ENCODE data around the gene MAN2A1. TPM values are rescaled to one million over a fixed set of nuclear protein-coding genes. Genes with fewer than 3 reads are reported as not detected.

The MAN2A1 gene
- total RNA-seq, 1 experiment from 2014 or later, result 78.0 TPM

GRCh38 chr5:109767184-109767995 is 77.7 kb downstream of the MAN2A1 start:
- Mint-ChIP-seq H3K4me3 (no peak overlapping the region), H3K4me1 (peaks cover 9 to 14% of the 10 kb centered on the region in 2 experiments), H3K27me3 (ENCODE audit: low read depth) (no peaks in the 10 kb centered on the region), H3K27ac (0 out of 7 replicates have a peak overlapping the region, but pooled peaks of 1 of the 3 experiments have one; percentile 20), H3K9me3 (no peaks in the 10 kb centered on the region), H3K36me3 (ENCODE audit: insufficient read depth in 1 of 3, low read depth in 3 of 3) (peaks cover 11 to 37% (median 33%) of the 10 kb centered on the region in 3 experiments; a peak in 6 of 7 replicates)
- no peak overlapping the region for H3K56ac ChIP-seq (ENCODE audit: insufficient read length, low read depth, low read length)
- H4K20me1 ChIP-seq (ENCODE audit: control insufficient read depth, insufficient read depth, insufficient read length), result no peaks in the 10 kb centered on the region
- no peak overlapping the region for H2BK20ac ChIP-seq (ENCODE audit: low read depth, low read length, poor library complexity, severe bottlenecking)
- no peaks in the 10 kb centered on the region for H3K27me3 ChIP-seq (ENCODE audit: insufficient read depth, low read length)
- no peak overlapping the region for H4K8ac ChIP-seq (replicated peaks; ENCODE audit: insufficient read length, low read depth, low read length)
- no peaks in the 10 kb centered on the region for H3K9me3 ChIP-seq (ENCODE audit: control insufficient read depth, low read depth, low read length)
- H3K4me1 ChIP-seq (ENCODE audit: insufficient read depth, low read length), result no peaks in the 10 kb centered on the region
- H3K79me1 ChIP-seq (ENCODE audit: insufficient read depth, low read depth, low read length, poor library complexity, severe bottlenecking), result no peaks in the 10 kb centered on the region
- H3K18ac ChIP-seq (ENCODE audit: insufficient read length, low read depth, low read length), result no peak overlapping the region
- no peak overlapping the region for H3K23ac ChIP-seq (ENCODE audit: insufficient read length, low read depth, low read length)
- no peak overlapping the region for H3K4me2 ChIP-seq (ENCODE audit: insufficient read depth, insufficient read length, low read length)
- H2BK120ac ChIP-seq (ENCODE audit: low read depth, low read length, poor library complexity, severe bottlenecking), result no peak overlapping the region
- no peak overlapping the region for H2AFZ ChIP-seq (ENCODE audit: low read length)
- H3K23me2 ChIP-seq (ENCODE audit: insufficient read length, low read depth, low read length, poor library complexity, severe bottlenecking), result no peaks in the 10 kb centered on the region
- no peak overlapping the region for H3K27ac ChIP-seq (ENCODE audit: insufficient read length, low read depth, low read length)
- no peak overlapping the region for H3K14ac ChIP-seq (ENCODE audit: insufficient read depth, low read length)
- no peak for TF ChIP-seq CTCF (conservative IDR thresholded peaks at IDR 0.05)
- no peak overlapping the region for H4K5ac ChIP-seq (ENCODE audit: insufficient read length, low read depth, low read length)
- no peak overlapping the region for H3K9ac ChIP-seq (ENCODE audit: extremely low read depth, insufficient read length, low read length)
- H3T11ph ChIP-seq (ENCODE audit: low read length), result no peak overlapping the region
- no peak for DNase-seq
- H2BK5ac ChIP-seq (ENCODE audit: insufficient read length, low read length), result no peak overlapping the region
- no CpG with 5 or more reads among the region's 4 CpGs for WGBS (ENCODE audit: extremely low coverage, insufficient read length, low lambda C conversion rate)
- H2AK5ac ChIP-seq (ENCODE audit: insufficient read length, low read length), result no peak overlapping the region
- no peak overlapping the region for H2BK12ac ChIP-seq (ENCODE audit: insufficient read length, low read depth, low read length)
- no peak overlapping the region for H3K4ac ChIP-seq (ENCODE audit: low read depth, low read length)
- no peak overlapping the region for H2BK15ac ChIP-seq (ENCODE audit: low read depth, low read length)
- peaks cover under 1% of the 10 kb centered on the region; the same call in 1 of the 2 replicates for H3K79me2 ChIP-seq (ENCODE audit: insufficient read depth, low read length)
- H4K91ac ChIP-seq (ENCODE audit: insufficient read length, low read depth, low read length), result no peak overlapping the region

All from H9 (cell line).